HG03135 (cell line): ENCODE data around the gene CXCR3.
"Not testable (repeated sequence)": the region's sequence is repeated elsewhere in the genome, so short reads cannot be mapped to it uniquely, and the experiment has no call there.

ENCODE experiments used
- ATAC-seq: cut with Tn5 transposase; IDR thresholded peaks from one replicate; pipeline ENCODE4 v1.9.1; 2021; ENCODE audit warnings: mild to moderate bottlenecking, moderate library complexity; ENCODE audit not compliant: unreplicated experiment

CXCR3 gene

GRCh38 chrX:71618303-71618721 lies at the start of gene CXCR3:
CXCR3 (minus strand) TSS chrX:71618511; CDS start chrX:71618449, 62 bp downstream.
- ATAC-seq, result peak; percentile 43

DNA sequence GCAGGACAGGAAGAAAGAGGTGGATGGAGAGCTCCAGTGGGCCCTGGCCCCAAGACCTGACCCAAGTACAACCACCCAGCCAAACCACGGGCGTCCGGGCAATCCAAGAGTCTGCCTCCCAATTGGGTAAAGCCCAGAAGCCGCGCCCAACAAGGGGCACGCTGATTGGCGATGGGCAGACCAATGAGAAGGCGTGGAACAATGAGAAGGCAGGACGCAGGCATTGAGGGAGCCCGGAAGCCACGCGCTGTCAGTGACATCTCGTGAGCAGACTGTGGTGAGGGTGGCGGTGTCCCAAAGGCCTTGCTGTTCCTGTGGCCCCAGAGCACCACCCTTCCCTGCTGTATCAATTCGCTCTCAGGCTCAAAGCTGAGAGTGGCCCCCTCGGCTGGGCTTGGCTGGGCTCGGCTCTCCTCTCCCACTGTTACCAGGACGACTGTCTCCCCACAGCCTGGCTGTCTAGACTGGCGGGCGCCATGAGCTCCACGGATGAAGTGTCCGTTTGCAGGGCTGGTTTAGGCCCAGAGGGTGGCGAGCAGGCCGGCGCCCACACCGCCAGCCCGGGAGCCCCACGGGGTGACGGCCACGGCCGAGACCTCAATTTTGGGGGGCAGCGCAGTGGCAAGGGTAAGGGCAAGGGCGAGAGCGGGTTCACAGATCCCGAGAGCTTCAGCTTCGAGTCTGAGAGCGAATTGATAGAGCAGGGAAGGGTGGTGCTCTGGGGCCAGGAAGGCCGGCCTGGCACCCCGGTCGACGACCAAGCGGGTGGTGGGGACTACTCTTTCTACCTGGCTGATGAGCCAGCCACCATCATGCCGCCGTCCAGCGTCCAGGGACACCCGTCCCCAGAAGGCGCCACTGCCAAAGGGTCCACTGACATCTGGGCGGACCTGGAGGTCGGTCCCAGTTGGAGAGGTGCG lies 49.3 kb upstream of the CXCR3 start, which contains the start of gene LOC101059915:
TSS of gene LOC101059915 (plus strand) at position 219 of the 920 bp plus-strand sequence.
- ATAC-seq, result no peak

GRCh38 chrX:71666240-71667223 lies 48.2 kb upstream of the CXCR3 start:
- ATAC-seq, result no peak

GRCh38 chrX:71665747-71666146 lies 47.4 kb upstream of the CXCR3 start:
- ATAC-seq, result no peak

- ATAC-seq, result no peak
These were observed 46.7 kb upstream of the CXCR3 start for GRCh38 chrX:71664889-71665491.

GRCh38 chrX:71664202-71664601 lies 45.9 kb upstream of the CXCR3 start:
- not testable (repeated sequence) for ATAC-seq

DNA sequence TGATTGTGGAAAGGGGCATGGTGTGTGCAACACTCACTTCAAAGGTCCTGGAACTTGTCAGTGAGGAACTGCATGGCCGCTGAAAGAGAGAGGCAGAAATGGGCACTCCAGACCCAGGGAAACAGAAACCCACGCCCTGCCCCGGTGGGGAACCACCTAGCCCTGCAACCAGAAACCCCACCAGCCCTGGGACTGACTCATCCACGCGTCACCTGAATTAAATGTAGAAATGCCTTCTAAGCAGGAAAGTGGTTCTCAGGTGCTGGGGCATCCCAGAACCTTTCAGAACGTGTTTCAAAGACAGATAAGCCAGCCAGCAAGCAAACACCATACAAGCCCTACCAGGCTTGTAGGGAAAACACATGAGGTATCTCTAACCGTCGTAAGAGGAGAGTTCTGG lies 44.9 kb upstream of the CXCR3 start:
- ATAC-seq, result not testable (repeated sequence)

GRCh38 chrX:71662654-71663053 lies 44.3 kb upstream of the CXCR3 start:
- not testable (repeated sequence) for ATAC-seq

- ATAC-seq, result no peak
These were observed 43.6 kb upstream of the CXCR3 start for GRCh38 chrX:71661919-71662318.

DNA sequence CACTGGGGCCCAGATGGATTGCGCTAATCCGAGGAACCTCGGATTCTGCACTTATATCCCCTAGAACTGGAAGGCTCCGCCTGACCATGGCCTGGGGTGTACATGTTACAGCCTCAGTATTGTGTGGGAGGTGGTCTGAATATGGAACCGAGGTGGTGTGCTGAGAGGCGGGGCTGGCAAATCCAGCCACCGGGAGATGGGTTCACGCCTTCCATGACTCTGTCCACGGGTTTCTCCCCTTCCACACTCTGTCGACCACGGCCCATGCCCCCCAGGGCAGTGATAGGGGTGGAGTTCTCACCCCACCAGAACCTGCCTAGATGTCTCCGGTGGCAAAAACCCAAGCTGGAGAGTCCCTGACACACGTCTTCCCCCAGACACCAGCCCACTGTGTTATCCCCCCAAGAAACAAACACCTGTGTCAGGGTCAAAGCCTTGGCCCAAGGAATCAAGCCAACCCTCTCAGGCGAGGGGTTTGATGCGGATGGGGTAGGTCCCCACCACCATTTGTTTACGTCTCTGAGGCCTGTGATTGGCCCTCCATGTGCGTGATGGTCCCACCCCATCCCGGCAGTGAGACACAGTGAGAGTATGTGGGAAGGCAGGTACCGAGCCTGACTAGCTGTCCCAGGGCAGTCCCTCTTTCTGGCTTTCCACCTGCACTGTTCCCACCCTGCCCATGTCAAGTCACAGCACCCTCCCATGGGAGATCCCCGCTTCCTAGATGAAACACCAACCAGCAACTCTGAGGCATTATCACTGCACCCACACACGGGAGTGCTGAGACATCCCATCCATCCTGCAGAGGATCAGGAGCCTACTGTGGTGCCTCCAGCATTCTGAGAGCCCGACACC lies 42.5 kb upstream of the CXCR3 start:
- no peak for ATAC-seq

DNA sequence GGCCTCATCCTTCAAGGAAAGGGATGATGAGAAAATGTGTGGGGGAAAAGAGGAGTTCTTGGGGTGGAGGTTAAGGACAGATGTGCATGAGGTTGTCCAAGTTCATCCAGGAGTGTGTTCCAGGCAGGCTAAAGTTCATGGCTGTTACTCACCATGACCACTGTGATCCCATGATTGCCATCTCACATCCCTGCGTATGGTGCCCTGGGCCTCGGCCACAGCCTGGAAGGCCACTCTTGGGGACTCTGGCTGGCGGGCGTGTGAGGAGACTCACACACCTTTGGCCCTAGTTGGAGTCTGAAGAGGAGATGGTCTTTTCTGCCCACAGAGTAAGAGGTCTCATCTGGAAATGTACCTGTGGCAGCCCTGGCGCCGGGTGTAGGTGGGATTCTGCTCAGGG lies 41.6 kb upstream of the CXCR3 start:
- ATAC-seq, result no peak

DNA sequence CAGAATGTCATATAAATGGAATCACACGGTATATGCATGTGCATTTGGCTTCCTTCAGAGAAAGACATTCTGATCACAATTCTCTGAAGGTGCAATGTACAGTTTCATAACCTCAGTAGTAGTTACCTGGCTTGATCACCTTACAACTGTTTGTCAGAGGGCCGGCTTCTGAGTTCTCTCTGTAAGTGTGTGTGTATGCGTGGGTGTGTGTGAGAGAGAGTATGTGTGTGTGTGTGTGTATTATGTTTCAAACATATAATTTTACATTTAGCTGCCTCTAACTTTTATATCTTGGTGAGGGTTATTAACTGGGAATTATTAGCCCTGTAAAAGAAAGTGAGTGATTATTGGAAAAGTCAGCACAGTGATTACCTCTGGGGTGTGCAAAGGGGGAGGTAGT lies 41.0 kb upstream of the CXCR3 start:
- no peak for ATAC-seq

DNA sequence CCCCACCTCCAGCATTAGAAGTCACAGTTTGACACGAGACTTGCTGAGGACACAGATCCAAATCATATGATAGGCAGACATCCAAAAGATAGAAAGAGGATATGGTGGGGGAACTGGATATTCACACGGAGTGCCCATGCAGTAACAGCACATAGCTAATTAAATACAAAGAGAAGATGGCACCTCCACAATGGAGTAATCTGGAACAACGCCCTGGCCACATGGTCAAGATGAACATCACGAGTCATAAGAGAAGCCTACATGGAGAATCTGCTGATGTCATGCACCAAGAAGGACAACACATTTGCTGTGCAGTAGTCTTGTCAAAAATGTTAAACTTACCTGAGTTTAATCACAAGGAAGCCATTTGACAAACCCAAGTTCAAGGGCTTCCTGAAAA lies 39.0 kb upstream of the CXCR3 start:
- ATAC-seq, result no peak

GRCh38 chrX:71653344-71653743 lies 35.0 kb upstream of the CXCR3 start:
- no peak for ATAC-seq

DNA sequence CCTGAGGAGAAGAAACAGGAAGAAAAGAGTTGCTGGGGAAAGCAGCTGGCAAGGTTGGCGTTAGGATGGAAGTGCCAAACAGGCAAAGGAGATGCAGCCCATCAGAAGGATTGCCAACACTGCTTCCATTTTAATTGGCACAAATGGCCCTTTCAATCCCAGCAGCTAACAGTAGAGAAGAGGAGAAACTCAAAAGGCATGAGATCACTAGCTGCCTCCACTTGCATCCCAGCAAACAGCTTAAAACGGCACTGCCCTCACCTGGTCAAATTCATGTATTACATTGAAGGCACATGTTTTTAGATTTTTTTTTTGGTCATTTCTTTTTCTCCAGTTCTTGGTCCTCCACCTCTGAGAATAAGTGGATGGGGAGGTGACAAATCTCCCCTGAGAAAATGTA lies 34.1 kb upstream of the CXCR3 start:
- ATAC-seq, result no peak

GRCh38 chrX:71650333-71650969 lies 32.1 kb upstream of the CXCR3 start:
- peak; percentile 84 for ATAC-seq

GRCh38 chrX:71644406-71644805 lies 26.1 kb upstream of the CXCR3 start:
- not testable (repeated sequence) for ATAC-seq

DNA sequence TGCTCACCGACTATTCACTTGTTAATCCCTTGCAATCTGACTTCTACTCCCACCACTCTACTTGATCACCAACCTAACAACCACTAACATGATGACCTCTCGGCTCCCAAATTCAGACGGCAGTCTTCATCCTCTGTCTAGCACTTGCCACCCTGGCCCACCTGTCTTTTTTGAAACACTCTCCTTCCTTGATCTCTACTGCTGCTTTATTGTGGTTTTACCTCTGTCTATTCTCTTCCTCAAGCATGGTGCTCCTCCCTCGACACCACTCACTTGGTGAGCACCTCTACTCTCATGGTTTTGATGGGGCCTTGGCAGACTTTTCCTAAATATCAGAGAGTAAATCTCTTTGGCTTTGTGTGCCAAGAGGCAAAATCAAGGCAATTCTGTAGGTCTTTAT lies 21.7 kb upstream of the CXCR3 start:
- no peak for ATAC-seq

- no peak for ATAC-seq
These were observed 20.1 kb upstream of the CXCR3 start for GRCh38 chrX:71638409-71638808.

- ATAC-seq, result no peak
These were observed 19.5 kb upstream of the CXCR3 start for GRCh38 chrX:71637848-71638247.
